AG20443 (cell line): Measurements from ENCODE around the gene NRG3.
"Not testable (repeated sequence)": the region's sequence is repeated elsewhere in the genome, so short reads cannot be mapped to it uniquely, and the experiment has no call there.

ENCODE experiments used
- DNase-seq: peaks from one replicate; pipeline ENCODE4 v3.0.0; 2012; ENCODE audit warnings: low spot score, mixed read lengths

Gene NRG3

DNA sequence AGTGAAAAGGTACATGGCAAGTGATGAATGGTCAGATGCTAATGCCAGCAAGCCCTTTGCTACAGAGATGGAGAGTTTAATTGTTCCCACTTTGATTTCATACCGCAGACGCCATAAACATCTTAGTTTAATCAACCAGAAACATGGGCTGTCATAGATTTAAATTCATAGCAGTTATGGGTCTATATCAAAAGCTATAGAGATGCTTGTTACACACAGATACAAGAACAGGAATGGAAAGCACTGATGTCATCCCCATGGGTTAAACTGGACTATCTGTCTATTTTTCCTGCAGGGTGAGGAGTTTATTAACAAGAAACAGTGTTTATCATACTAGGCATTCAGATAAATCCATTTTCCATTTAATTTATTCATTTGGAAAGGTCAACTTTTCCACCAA is 409.2 kb downstream of the NRG3 start:
- no peak for DNase-seq

DNA sequence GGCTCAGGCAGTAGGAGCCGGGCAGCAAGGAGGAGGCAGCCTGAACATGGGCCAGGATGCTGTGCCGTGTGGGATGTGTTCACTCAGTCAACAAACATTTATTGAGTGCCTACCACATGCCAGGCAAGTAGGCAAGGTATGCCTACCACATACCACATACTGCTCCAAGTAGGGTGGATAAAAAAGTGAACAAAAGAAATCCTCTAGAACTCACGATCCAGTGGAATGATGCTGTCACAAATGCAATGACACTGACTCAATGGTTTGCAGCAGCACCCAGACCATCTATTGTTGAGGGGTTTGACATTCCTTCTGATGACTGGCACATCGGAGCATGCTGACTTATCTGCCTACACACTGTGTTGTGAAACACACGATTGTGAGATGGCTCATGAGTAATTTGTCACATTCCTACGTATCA is 413.5 kb downstream of the NRG3 start:
- DNase-seq, result no peak

DNA sequence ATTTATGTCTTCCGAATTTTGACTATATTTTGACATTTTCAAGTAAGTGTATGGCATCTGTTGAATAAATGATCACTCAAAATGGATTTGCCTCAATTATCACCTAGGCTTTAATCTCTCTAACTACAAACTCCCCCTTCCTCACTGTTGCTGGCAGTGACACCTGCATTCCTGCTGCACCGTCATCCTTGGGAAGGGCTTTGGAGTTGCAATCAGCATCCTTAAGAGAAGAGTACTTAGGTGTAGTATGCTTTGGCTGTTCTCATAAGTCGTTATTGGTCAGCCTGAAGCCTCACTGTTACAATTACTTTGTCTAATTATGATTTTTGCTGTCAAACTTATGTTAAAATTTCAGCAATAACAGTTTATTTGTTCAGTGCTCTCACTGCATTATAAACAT is 415.0 kb downstream of the NRG3 start:
- no peak for DNase-seq

DNA sequence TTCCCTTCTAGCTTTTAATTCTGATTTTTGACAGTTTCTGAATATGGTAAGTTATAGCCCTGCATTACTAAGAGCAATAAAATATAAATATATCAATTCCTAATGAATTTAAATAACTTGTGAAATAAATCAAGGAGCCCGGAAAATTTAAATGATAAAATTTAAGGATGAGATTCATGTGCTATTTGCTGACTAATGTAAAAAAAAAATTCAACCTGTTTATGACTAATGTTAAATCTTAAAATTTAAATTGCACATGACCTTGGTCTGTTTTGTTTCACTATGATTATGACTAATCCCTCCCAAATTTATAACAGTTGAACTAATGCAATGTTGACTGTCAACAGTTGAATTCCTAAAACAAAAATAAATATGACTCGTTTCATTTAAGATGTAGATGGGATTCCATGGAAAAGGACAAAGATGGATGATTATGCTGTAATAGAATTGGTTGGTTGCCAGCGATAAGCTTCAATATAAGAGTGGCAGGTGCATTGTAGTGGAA is 419.9 kb downstream of the NRG3 start:
- no peak for DNase-seq

DNA sequence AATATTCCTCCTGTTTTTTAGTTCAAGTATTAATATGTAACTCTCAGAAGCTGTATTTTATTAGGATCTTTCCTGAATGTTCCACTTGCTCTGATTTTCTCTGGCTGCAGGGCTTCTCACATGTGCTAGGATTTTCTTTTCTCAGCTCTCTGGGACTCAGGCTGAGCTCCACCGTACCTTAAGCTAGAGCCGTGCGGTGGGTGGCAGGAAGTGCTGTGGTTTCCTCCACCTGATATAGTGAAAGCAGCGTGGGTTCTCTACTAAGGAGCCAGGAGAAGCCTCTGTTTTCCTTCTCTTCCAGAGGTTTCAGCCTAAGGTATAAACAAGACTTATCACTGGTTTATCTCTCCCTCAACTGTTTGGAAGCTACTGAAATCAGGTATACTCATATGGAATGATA is 433.6 kb downstream of the NRG3 start:
- DNase-seq, result no peak

DNA sequence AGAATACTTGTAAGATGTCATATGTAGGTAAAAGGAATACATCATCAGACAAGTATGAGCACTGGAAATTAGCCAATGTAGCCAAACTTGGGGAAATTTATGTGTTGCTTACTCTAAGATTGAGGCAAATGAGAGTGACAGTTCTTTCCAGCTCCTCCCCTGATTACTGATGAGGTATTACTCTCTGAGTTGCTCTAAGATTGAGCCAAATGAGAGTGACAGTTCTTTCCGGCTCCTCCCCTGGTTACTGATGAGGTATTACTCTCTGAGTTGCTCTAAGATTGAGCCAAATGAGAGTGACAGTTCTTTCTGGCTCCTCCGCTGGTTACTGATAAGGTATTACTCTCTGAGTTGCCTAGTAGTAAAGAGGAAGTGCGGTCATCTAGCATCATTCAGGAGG is 435.8 kb downstream of the NRG3 start:
- no peak for DNase-seq

DNA sequence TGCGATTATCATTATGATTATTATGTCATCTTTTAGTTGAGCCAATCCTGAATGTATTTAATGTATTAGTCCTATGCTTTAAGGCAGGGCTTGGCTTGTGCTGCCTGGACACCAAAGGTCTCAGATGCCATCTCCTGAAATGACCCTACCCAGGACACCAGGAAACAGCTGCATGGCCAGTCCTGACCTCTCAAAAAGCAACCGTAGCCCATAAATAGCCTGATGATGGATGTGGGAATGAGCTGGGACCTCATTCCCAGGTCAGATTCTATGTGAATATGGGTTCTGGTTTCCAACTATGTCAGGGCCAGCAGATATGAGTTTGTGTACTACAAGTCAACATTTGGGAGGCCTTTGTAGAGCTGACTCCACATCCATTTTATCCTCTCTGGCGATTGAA is 438.4 kb downstream of the NRG3 start:
- no peak for DNase-seq

DNA sequence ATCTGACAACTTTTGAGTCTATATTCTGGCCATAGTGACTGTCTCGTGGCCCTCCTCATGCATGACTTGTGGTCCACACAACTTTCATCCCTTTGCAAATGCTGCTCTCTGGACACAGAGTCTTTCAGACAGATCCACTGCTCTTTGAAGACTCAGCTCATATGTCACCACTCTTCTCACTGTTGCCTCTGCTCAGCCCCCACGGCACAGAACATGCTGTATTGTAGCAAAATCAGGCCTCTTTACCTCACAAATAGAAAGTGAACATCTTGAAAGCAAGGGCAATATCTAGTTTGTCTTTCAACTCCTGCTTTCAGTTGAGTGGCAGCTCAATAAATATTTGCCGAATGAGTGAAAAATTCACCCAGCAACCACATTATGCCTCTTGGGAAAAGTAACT is 443.5 kb downstream of the NRG3 start:
- no peak for DNase-seq

DNA sequence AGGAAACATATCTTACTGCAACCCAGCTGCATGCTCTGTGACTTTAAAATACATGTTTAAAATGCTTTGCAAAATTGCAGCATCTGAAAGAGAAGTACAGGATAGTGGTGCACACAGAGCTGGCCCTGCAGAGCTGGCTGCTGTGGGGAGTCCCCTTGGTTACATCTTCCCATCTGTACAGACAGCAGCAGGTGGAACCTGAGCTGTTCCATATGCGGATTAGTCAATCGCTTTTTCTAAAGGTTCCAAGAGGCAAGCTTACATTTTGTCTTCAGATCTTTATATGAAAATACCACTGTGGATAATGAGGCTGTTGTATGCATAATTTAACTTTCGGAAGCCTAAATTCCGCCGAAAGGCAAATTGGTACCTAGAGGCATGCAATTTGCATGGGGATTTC is 444.1 kb downstream of the NRG3 start:
- DNase-seq, result no peak

DNA sequence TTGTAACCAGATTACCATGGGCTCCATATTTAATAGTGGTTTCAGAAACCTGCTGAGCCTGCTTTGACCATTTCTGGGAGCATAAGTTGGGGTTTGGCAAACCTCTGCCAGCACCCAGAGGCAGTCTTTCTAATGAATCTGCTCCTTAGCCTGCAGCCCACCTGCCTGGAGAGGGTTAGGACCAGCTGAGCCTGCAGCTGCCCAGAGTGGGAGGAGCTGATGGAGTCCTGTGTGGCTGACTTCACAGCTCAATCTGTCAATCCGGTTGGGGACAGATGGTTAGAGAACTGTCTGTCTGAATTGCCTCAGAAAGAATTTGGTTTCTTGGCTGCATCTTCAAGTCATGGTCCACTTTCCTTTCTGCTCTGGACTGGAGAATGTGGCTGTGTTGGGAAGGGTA is 444.6 kb downstream of the NRG3 start:
- no peak for DNase-seq

DNA sequence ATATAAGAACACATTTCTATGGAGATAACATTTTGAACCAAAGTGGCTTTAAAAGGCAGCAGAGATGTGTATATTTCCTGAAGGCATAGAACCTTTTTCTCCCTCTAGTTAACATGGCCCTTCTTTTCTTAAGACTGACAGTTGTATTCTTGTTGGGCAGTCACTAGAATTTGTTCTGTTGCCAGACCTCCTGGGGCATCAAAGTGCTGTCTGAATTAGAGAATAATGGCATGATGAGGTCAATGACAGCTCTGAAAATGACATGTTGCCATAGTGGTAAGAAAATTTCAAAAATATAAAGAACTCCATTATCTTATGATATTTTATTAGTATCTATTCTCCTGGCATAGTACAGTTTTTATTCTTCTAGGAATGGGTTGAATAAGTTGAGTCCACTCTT is 446.7 kb downstream of the NRG3 start:
- no peak for DNase-seq

DNA sequence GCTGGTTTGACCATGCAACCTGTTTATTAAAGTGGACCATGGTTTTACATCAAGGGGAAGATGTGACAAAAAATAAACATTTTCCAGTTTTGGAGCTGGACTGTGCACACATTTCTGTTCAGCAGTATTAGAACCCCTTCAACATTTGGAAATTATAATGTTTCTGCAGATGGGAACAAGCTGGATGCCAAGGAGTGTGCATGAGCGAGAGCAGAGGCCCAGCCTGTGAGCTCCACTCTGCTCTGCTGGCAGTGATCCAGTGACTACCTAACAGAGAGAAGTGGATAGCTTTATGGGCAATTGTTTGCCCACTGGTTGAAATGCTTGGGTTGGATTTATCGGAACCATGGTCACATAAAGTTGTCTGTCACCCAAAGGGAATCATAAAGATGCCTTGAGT is 456.7 kb downstream of the NRG3 start:
- DNase-seq, result no peak

DNA sequence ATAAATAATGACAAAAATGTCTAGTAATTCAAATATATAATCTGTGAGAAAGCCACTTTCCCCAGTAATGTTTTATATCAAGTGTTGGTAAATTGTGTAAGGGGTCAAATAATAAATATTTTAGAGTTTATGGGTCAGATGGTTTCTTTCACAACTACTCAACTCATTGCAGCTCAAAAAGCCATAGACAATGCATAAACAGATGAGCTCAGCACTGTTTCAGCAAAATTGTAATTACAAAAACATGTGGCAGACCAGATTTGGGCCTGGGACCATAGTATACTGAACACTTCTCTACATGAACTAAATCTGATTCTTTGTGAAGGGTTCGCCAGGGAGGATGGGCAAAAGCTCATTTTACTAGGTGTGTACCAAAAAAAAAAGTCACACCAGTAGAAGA is 460.8 kb downstream of the NRG3 start:
- DNase-seq, result no peak

DNA sequence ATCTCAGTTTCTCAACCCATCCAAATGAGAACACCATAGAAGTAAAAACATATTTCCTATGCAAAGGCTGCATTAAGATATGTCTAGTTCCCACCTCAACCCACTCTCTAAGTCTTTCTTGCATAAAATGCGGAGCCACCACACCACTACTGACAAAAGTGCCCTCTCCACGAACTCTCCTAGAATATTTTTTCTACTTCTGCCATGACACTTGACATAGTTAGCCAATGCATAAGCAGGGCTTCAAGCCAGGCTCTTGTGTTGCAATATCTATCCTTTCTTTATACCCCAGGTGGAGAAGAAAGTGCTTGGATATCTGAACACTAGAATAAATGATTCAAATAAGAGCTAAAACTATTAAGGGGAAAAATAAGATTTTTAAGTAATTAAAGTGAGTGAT is 465.2 kb downstream of the NRG3 start:
- no peak for DNase-seq

DNA sequence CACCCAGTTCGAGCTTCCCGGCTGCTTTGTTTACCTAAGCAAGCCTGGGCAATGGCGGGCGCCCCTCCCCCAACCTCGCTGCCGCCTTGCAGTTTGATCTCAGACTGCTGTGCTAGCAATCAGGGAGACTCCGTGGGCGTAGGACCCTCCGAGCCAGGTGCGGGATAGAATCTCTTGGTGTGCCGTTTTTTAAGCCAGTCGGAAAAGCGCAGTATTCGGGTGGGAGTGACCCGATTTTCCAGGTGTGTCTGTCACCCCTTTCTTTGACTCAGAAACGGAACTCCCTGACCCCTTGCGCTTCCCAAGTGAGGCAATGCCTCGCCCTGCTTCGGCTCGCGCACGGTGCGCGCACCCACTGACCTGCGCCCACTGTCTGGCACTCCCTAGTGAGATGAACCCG is 474.6 kb downstream of the NRG3 start:
- DNase-seq, result not testable (repeated sequence)

DNA sequence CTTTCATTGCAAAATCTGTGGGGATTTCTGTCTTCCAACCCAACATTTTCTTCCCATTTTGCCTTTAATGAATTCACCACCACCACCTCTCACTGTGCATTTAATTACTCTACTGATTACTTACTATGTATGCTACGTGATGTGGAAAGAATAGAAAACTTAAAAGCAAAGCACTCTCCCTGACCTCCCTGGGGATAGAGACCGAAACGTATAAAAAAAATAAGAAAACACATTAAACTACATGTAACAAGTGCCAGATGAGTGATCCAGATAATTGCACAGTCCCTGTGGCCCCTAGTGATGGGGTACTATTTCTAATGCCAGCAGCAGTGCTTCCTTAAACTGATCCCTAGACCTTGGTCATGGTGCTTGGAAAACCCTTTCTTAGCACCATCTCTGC is 478.4 kb downstream of the NRG3 start:
- no peak for DNase-seq

DNA sequence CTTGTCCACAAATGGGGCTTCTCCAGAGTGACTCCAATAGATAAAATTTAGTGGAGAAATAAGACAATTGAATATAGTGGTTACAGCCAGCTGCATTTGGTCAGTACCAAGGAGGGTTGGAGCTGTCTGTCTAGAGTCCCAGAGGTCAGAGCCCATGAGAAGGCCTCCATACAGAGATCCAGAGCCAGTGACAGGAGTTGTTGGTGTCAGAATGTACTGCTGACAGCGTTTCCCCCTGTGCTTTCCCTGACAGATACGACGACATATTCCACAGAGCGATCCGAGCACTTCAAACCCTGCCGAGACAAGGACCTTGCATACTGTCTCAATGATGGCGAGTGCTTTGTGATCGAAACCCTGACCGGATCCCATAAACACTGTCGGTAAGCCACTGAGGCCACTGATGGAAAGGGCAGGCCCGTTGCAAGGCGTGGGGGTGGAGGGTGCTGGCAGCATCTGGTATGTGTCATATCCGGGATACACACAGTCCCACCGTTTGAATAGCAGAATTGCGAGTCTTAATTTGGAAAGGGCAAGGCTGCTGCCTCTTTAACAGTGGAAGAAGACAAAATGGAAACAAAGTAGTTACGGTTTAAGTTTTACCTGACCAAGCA is 483.6 kb downstream of the NRG3 start:
- peak; percentile 11 for DNase-seq

DNA sequence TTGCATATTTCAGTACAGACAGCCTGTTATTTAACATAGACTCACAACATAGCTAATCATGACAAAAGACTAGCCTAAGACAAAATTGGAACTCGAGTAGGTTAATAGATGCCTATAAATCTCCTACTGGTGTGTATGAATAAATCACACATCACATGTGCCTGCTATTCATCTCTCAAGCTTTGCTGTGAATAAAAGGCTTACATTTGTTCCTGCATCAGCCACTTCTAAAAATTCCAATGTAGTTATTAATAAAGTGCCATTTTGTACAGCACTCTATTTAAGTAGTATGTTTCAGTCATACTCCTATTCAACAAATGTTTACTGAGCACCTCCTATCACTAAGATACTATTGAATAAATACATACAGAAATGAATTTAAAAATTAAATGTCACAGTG is 486.3 kb downstream of the NRG3 start:
- DNase-seq, result no peak

DNA sequence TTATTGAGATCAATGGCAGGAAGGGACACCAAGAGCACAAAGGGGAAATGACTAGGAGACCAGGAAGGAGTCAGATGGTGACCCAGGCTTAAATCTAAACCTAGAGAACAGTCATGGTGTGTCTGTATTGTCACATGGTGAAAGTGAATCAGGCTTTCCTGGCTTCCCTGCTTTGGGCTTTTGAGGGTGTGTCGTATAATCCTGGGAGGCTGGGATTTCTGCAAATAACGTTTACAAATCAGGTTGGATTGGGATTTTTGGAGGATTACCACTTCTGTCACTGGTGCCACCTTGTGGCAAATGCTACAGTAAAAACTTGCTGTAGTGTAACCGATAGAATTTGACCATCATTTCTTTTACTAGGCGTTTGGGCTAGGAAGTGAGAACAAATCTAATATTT is 502.6 kb downstream of the NRG3 start:
- DNase-seq, result no peak

DNA sequence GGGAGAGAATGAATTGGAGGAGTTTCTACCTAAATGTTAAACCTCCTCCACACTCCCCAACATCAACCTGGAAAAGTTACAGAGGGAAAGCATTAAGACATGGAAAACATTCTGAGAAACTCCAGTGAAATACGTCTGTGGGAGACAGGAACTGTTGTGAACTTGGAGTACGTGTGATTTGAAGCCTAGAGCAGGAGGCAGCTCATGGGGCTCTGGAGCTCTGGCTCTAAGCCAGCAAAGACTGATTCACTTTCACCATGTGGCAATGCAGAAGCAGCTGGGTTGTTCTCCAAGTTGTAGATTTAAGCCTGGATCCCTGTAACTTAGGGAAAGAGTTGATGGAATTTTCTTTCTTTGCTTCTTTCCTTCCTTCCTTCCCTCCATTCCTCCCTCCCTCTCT is 503.2 kb downstream of the NRG3 start:
- DNase-seq, result no peak

DNA sequence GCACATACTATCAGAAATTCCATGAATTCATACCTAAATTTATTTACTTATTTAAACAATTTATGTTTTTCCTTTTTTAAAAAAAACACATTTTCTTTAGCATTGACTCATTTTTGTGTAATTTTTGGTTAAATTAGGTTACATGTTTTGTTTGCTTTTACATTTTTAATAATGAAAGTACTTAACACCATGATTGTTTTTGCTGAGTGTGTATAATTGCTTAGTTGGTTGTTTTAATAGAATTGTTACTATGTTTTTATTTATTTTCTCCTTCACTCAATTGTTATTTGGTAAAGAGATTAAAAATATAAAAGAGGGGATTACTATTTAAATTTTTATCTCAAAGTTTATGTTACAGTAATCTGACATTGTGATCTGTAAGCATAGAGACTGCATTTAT is 508.4 kb downstream of the NRG3 start:
- no peak for DNase-seq

DNA sequence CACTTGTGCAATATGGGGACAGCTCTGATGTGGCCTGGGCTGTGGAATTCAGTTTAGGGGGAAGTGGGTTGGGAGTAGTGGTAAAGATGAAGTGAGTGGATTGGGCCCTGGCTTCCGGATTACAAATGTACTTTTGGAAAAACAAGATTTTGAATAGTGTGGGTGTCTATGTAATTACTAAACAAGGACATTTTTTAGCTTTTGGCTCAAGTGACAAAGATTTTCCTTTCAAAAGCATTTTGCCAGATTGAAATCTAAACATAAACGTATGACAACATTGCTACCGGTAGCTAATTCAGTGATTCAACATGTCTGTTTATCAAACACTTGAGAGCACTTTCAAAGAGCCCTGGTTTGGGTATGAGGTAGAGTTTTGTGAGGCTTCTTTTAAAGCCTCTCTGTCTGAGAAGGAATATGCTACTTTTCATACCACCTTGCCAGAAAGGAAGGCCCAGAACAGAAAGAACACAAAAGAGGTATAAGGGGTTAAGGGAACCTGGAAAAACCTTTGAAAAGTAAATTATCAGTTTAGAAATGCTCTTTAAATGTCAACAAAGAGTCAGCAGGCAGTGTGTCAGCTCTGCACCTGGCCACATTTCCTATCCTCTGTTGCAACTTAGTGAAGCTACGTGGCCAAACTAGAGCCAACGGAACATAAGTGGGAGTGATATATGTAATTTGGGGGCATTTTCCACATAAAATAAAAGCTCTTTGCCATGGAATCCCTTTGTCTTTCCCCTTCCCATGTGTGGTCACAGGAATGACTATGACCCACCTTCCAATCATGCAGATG is 516.1 kb downstream of the NRG3 start:
- DNase-seq, result no peak

DNA sequence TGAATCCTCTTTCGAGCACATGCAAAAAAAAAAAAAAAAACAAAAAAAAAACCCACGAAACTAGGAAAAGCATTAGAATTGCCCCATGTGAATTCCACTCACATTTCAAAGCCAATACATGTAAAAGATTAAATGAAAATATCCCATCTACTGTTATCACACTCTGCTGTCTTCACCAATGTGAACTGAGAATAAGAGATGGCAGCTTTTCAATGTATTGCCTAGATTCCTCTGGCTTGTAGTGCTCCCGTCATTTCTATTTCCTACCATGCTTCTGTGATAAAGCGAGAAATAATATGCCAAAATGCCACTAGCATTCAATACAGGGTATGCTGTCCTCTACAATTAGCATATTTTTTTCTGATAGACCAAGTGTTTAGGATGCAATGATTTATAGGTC is 517.0 kb downstream of the NRG3 start:
- DNase-seq, result no peak

DNA sequence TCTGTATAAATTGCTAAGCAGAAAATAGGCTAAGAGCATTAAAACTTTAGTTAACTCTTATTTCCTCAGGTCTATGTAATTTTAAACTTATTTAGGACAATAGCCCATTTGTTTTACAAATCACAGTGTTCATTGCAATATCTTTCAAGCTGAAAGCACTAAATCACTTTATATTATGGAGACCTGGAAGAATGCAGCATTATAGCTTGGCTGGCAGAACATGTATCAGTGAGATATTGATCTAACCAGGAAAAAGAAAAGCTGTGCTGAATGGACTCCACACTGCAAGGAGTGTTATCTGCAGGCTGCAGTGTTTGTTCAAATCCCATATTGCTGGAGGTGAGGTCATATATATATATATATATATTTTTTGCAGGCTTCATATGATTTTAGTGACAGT is 517.5 kb downstream of the NRG3 start:
- no peak for DNase-seq
